CD4-positive, CD25-positive, alpha-beta regulatory T cell (primary cell): ENCODE results near the gene FBH1. TPM values are rescaled to one million over a fixed set of nuclear protein-coding genes. Genes with fewer than 3 reads are reported as not detected.

Source experiments
- ATAC-seq, 2 donors: fragments of 150-1000 bp; cut with Tn5 transposase; one replicate each; pipeline ENCODE4 v1.10.0; 2021; ENCODE audit warnings: low read depth in 2 of 2, moderate number of reproducible peaks in 2 of 2, moderate library complexity in 1 of 2
- DNase-seq, 3 donors: peaks; one replicate each; pipeline versions ENCODE4 v3.0.0 to v3.0.0-alpha.2; 2012 to 2022; ENCODE audit warnings: mixed read lengths in 1 of 3
- H3K27ac ChIP-seq: one replicate; pipeline ENCODE4 v1.7.0; 2013; ENCODE audit warnings: mild to moderate bottlenecking, low read length; ENCODE audit not compliant: insufficient read depth, poor library complexity, severe bottlenecking
- H3K27me3 ChIP-seq: one replicate; pipeline ENCODE4 v1.7.0; 2013; ENCODE audit warnings: low read length; ENCODE audit not compliant: control insufficient read depth, insufficient read depth
- H3K36me3 ChIP-seq: one replicate; pipeline ENCODE4 v1.7.0; 2013; ENCODE audit warnings: mild to moderate bottlenecking, low read length, moderate library complexity; ENCODE audit not compliant: control insufficient read depth, insufficient read depth
- H3K4me1 ChIP-seq: 2 replicates; pipeline ENCODE4 v1.7.0; 2013; ENCODE audit warnings: mild to moderate bottlenecking, low read length; ENCODE audit not compliant: insufficient read depth, control insufficient read depth, poor library complexity, severe bottlenecking
- H3K4me3 ChIP-seq: one replicate; pipeline ENCODE4 v1.7.0; 2013; ENCODE audit warnings: low read depth, mild to moderate bottlenecking, low read length, moderate library complexity
- H3K9me3 ChIP-seq, 2 experiments: 1 replicate in 1 of 2; 2 replicates in 1 of 2; pipeline ENCODE4 v1.7.0; 2013; ENCODE audit warnings: low read length in 2 of 2, mild to moderate bottlenecking in 1 of 2, moderate library complexity in 1 of 2; ENCODE audit not compliant: control insufficient read depth in 2 of 2
- H3K27ac Mint-ChIP-seq, 3 donors: one replicate each; pipeline ENCODE4 v1.8.0; 2020 to 2022; ENCODE audit warnings: mild to moderate bottlenecking in 3 of 3, mixed read lengths in 3 of 3, moderate library complexity in 2 of 3
- H3K27me3 Mint-ChIP-seq: one replicate; pipeline ENCODE4 v1.8.0; 2022; ENCODE audit warnings: mild to moderate bottlenecking, mixed read lengths
- H3K36me3 Mint-ChIP-seq: one replicate; pipeline ENCODE4 v1.8.0; 2020; ENCODE audit warnings: mixed read lengths
- H3K4me1 Mint-ChIP-seq, 4 donors: one replicate each; pipeline ENCODE4 v1.8.0; 2020 to 2022; ENCODE audit warnings: mixed read lengths in 4 of 4, mild to moderate bottlenecking in 1 of 4
- H3K4me3 Mint-ChIP-seq, 4 donors: one replicate each; pipeline ENCODE4 v1.8.0; 2020 to 2022; ENCODE audit warnings: mild to moderate bottlenecking in 4 of 4, mixed read lengths in 4 of 4, moderate library complexity in 3 of 4
- H3K9me3 Mint-ChIP-seq, 7 donors: one replicate each; pipeline ENCODE4 v1.8.0; 2020 to 2022; ENCODE audit warnings: mixed read lengths in 7 of 7, mild to moderate bottlenecking in 3 of 7, moderate library complexity in 2 of 7
- polyA plus RNA-seq, 4 donors: library from polyadenylated mRNA; unstranded; fragments of 300-500 nt; fragmentation: Illumina TruSeq; gene quantifications; one replicate each; pipeline ENCODE4 v1.2.3, GENCODE V29; 2021
- total RNA-seq: library from RNA; stranded (reverse); gene quantifications from one replicate; pipeline ENCODE4 v1.2.3, GENCODE V29; 2022

Gene FBH1
- total and polyA plus RNA-seq, 5 donors from 2014 or later = 85.3 to 108 (median 102) TPM

GRCh38 chr10:5968681-5969453 is 78.8 kb downstream of the FBH1 start:
- Histone ChIP-seq H3K27me3 (no peaks in the 10 kb centered on the region), H3K4me1 (peaks cover 15% of the 10 kb centered on the region), H3K36me3 (peaks cover 24% of the 10 kb centered on the region), H3K27ac (no peak overlapping the region), H3K9me3 (no peaks in the 10 kb centered on the region), H3K4me3 (no peak overlapping the region)
- Mint-ChIP-seq H3K4me1 (peaks cover 34 to 47% (median 42%) of the 10 kb centered on the region in 4 donors), H3K4me3 (no peak overlapping the region), H3K9me3 (no peaks in the 10 kb centered on the region), H3K27ac (peak overlapping the region; percentile 8 to 65 (median 56)), H3K27me3 (no peaks in the 10 kb centered on the region), H3K36me3 (peaks cover 13% of the 10 kb centered on the region)
- DNase-seq (no peak), ATAC-seq (no peak)

- Histone ChIP-seq H3K9me3 (no peaks in the 10 kb centered on the region), H3K27me3 (no peaks in the 10 kb centered on the region), H3K36me3 (peaks cover 14% of the 10 kb centered on the region), H3K4me3 (no peak overlapping the region), H3K27ac (no peak overlapping the region), H3K4me1 (peaks cover 27% of the 10 kb centered on the region)
- Mint-ChIP-seq H3K4me3 (peak overlapping the region in 2 of 4 donors; percentile 19 to 22), H3K9me3 (no peaks in the 10 kb centered on the region), H3K27ac (peak overlapping the region in 1 of 3 donors; percentile 39), H3K36me3 (peaks cover 13% of the 10 kb centered on the region), H3K27me3 (no peaks in the 10 kb centered on the region), H3K4me1 (peaks cover 36 to 55% (median 46%) of the 10 kb centered on the region in 4 donors)
- DNase-seq = no peak
- no peak for ATAC-seq
Measured at GRCh38 chr10:5970066-5970465, 80.0 kb downstream of the FBH1 start.

GRCh38 chr10:5970527-5970926 is 80.5 kb downstream of the FBH1 start:
- Histone ChIP-seq H3K36me3 (peaks cover 12% of the 10 kb centered on the region), H3K4me1 (peaks cover 31% of the 10 kb centered on the region), H3K4me3 (peak overlapping the region; percentile 68), H3K27me3 (no peaks in the 10 kb centered on the region), H3K9me3 (no peaks in the 10 kb centered on the region), H3K27ac (peak overlapping the region; percentile 65)
- ATAC-seq (no peak), DNase-seq (no peak)
- Mint-ChIP-seq H3K36me3 (peaks cover 9% of the 10 kb centered on the region), H3K4me1 (peaks cover 39 to 58% (median 50%) of the 10 kb centered on the region in 4 donors), H3K4me3 (peak overlapping the region in 2 of 4 donors; percentile 19 to 22), H3K9me3 (no peaks in the 10 kb centered on the region), H3K27me3 (no peaks in the 10 kb centered on the region), H3K27ac (peak overlapping the region in 2 of 3 donors; percentile 72 to 89)

- peak in 1 of 3 donors; percentile 81 for DNase-seq
- Mint-ChIP-seq H3K9me3 (no peaks in the 10 kb centered on the region), H3K4me3 (peak overlapping the region; percentile 57 to 74 (median 68)), H3K27ac (peak overlapping the region; percentile 69 to 89 (median 72)), H3K4me1 (peaks cover 39 to 66% (median 57%) of the 10 kb centered on the region in 4 donors), H3K27me3 (no peaks in the 10 kb centered on the region), H3K36me3 (peaks cover 9% of the 10 kb centered on the region)
- peaks cover 40% of the 10 kb centered on the region for H3K4me1 ChIP-seq
- no peaks in the 10 kb centered on the region for H3K9me3 ChIP-seq
- peak overlapping the region; percentile 65 for H3K27ac ChIP-seq
- ATAC-seq = peak; percentile 86 to 90
- H3K4me3 ChIP-seq = peak overlapping the region; percentile 68
- H3K27me3 ChIP-seq = no peaks in the 10 kb centered on the region
- H3K36me3 ChIP-seq = peaks cover 8% of the 10 kb centered on the region
Measured at GRCh38 chr10:5971315-5971832, 81.3 kb downstream of the FBH1 start.

DNA sequence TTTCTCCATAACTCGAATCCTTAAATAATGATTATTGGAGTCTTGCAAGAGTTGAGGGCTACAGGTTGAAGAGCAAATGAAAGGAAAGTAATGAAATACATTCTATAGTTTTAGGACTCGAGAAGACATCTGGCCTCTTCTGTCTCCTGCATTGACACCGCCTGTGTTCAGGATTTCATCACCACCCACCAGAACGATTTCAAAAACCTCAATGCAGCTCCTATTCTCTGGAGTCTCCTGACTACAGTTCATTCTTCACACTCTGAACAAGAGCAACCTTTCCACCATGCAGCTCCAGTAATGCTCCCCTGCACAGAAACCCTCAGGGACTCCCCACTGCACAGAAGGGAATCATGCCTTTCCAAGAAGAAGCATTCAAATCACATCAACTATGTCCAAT is 81.8 kb downstream of the FBH1 start:
- H3K27me3 Mint-ChIP-seq = no peaks in the 10 kb centered on the region

GRCh38 chr10:5973069-5973468 is 83.0 kb downstream of the FBH1 start:
- Mint-ChIP-seq H3K4me3 (peak overlapping the region in 3 of 4 donors; percentile 4 to 85 (median 77)), H3K27me3 (peaks cover 1% of the 10 kb centered on the region), H3K9me3 (no peaks in the 10 kb centered on the region), H3K4me1 (peaks cover 39 to 68% (median 55%) of the 10 kb centered on the region in 4 donors), H3K27ac (peak overlapping the region in 2 of 3 donors; percentile 47 to 58), H3K36me3 (peaks cover 5% of the 10 kb centered on the region)
- H3K27me3 ChIP-seq = no peaks in the 10 kb centered on the region
- H3K4me1 ChIP-seq = peaks cover 45% of the 10 kb centered on the region
- H3K36me3 ChIP-seq = peaks cover 7% of the 10 kb centered on the region
- H3K4me3 ChIP-seq = no peak overlapping the region
- ATAC-seq (no peak), DNase-seq (no peak)
- no peak overlapping the region for H3K27ac ChIP-seq
- no peaks in the 10 kb centered on the region for H3K9me3 ChIP-seq

More for the DNA sequence above, 81.8 kb downstream of the FBH1 start:
- Mint-ChIP-seq H3K9me3 (no peaks in the 10 kb centered on the region), H3K4me1 (peaks cover 39 to 68% (median 57%) of the 10 kb centered on the region in 4 donors), H3K4me3 (peak overlapping the region in 3 of 4 donors; percentile 30 to 74 (median 57)), H3K36me3 (peaks cover 9% of the 10 kb centered on the region), H3K27ac (peak overlapping the region; percentile 69 to 89 (median 72))
- Histone ChIP-seq H3K36me3 (peaks cover 8% of the 10 kb centered on the region), H3K27me3 (no peaks in the 10 kb centered on the region), H3K4me1 (peaks cover 44% of the 10 kb centered on the region), H3K4me3 (peak overlapping the region; percentile 68), H3K9me3 (no peaks in the 10 kb centered on the region), H3K27ac (peak overlapping the region; percentile 65)
- ATAC-seq (no peak), DNase-seq (no peak)

- Mint-ChIP-seq H3K9me3 (no peaks in the 10 kb centered on the region), H3K4me3 (peak overlapping the region; percentile 89 to 99 (median 96)), H3K36me3 (no peaks in the 10 kb centered on the region), H3K4me1 (peaks cover 29 to 56% (median 41%) of the 10 kb centered on the region in 4 donors), H3K27ac (peak overlapping the region; percentile 96 to 97 (median 96)), H3K27me3 (peaks cover 5% of the 10 kb centered on the region)
- peak overlapping the region; percentile 89 for H3K27ac ChIP-seq
- H3K36me3 ChIP-seq = no peaks in the 10 kb centered on the region
- no peaks in the 10 kb centered on the region for H3K9me3 ChIP-seq
- no peaks in the 10 kb centered on the region for H3K27me3 ChIP-seq
- peaks cover 50% of the 10 kb centered on the region for H3K4me1 ChIP-seq
- DNase-seq (peak; percentile 48 to 83 (median 61)), ATAC-seq (peak; percentile 32 to 33)
- H3K4me3 ChIP-seq = peak overlapping the region; percentile 89
Measured at GRCh38 chr10:5975641-5976473, 85.8 kb downstream of the FBH1 start.
